GM21390 (cell line): ENCODE data around the gene HMGXB3.

Experiments
- ATAC-seq: cut with Tn5 transposase; IDR thresholded peaks from one replicate; pipeline ENCODE4 v1.9.1; 2021; ENCODE audit not compliant: unreplicated experiment

The HMGXB3 gene

GRCh38 chr5:150065886-150066285 lies 65.3 kb downstream of the HMGXB3 start:
- ATAC-seq: no peak

GRCh38 chr5:150066436-150066835 lies 65.9 kb downstream of the HMGXB3 start:
- ATAC-seq: no peak

GRCh38 chr5:150066901-150067396 lies 66.4 kb downstream of the HMGXB3 start:
- ATAC-seq: peak; percentile 50

GRCh38 chr5:150067405-150067960 lies 66.9 kb downstream of the HMGXB3 start:
- ATAC-seq: no peak

GRCh38 chr5:150068071-150068470 lies 67.5 kb downstream of the HMGXB3 start:
- ATAC-seq: no peak

GRCh38 chr5:150068472-150068871 lies 67.9 kb downstream of the HMGXB3 start:
- no peak for ATAC-seq

GRCh38 chr5:150068961-150069645 lies 68.6 kb downstream of the HMGXB3 start:
- no peak for ATAC-seq

- ATAC-seq: no peak
Observed at GRCh38 chr5:150069672-150070627, 69.4 kb downstream of the HMGXB3 start.

- no peak for ATAC-seq
Observed at GRCh38 chr5:150070821-150071220, 70.3 kb downstream of the HMGXB3 start.

GRCh38 chr5:150073086-150073625 lies 72.6 kb downstream of the HMGXB3 start:
- no peak for ATAC-seq

GRCh38 chr5:150073677-150074076 lies 73.1 kb downstream of the HMGXB3 start:
- ATAC-seq: no peak

- ATAC-seq: no peak
Observed at GRCh38 chr5:150075233-150075632, 74.7 kb downstream of the HMGXB3 start.

- no peak for ATAC-seq
Observed at GRCh38 chr5:150075806-150076205, 75.3 kb downstream of the HMGXB3 start.

GRCh38 chr5:150077060-150077459 lies 76.5 kb downstream of the HMGXB3 start:
- no peak for ATAC-seq

GRCh38 chr5:150077996-150078801 lies 77.7 kb downstream of the HMGXB3 start:
- ATAC-seq: no peak

GRCh38 chr5:150078802-150079689 lies 78.5 kb downstream of the HMGXB3 start:
- no peak for ATAC-seq

- ATAC-seq: no peak
Observed at GRCh38 chr5:150079909-150080461, 79.4 kb downstream of the HMGXB3 start.

GRCh38 chr5:150080696-150081435 lies 80.3 kb downstream of the HMGXB3 start:
- ATAC-seq: no peak
